Measurements from ENCODE around the gene DRD1. TPM values are rescaled to one million over a fixed set of nuclear protein-coding genes. Genes with fewer than 3 reads are reported as not detected.

Gene DRD1
- total and polyA plus RNA-seq, 2 of the 4 experiments (the other 2 are of a cell fraction): 0.18 to 0.19 TPM

DNA sequence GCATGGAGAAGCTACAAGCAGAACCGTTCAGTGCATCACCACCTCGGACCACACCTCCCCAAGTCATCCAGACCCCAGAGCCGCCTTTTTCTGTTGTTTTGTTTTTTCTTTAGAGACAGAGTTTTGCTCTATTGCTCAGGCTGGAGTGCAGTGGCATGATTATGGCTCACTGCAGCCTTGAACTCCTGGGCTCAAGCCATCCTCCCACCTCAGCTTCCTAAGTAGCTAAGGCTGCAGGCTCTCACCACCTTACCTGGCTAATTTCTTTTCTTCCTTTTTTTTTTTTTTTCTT lies 20.9 kb upstream of the DRD1 start:
- Histone ChIP-seq H2BK15ac (ENCODE audit: low read depth, low read length) (no peak overlapping the region), H4K91ac (ENCODE audit: insufficient read depth, low read depth, low read length) (no peak overlapping the region), H3K23ac (ENCODE audit: low read depth, low read length) (no peak overlapping the region), H2AK5ac (ENCODE audit: low read depth, low read length) (no peak overlapping the region), H2BK20ac (ENCODE audit: low read depth, low read length) (no peak overlapping the region), H3K18ac (ENCODE audit: low read depth, low read length) (no peak overlapping the region), H3K36me3 (ENCODE audit: control insufficient read depth, insufficient read depth, low read length) (no peaks in the 10 kb centered on the region), H3K4ac (ENCODE audit: low read depth, low read length) (no peak overlapping the region), H4K8ac (ENCODE audit: low read depth in 2 of 2, low read length in 2 of 2) (no peak overlapping the region), H3K56ac (ENCODE audit: extremely low read depth, insufficient read depth, low read length) (no peak overlapping the region), H3K27me3 (ENCODE audit: control insufficient read depth, insufficient read depth, low read length) (peaks cover 8% of the 10 kb centered on the region; the same call in 1 of the 2 replicates), H2AFZ (replicated peaks; ENCODE audit: low read length, poor library complexity) (no peak overlapping the region), H3K4me1 (ENCODE audit: control insufficient read depth, insufficient read depth, low read length) (peaks cover 2% of the 10 kb centered on the region; the same call in 1 of the 2 replicates), H3K9ac (ENCODE audit: low read depth, low read length) (no peak overlapping the region), H3K79me1 (ENCODE audit: low read depth in 1 of 2, low read length in 2 of 2) (no peaks in the 10 kb centered on the region), H2AK9ac (replicated peaks; ENCODE audit: low read depth, low read length, poor library complexity) (no peak overlapping the region), H3K4me2 (ENCODE audit: low read depth, low read length) (no peak overlapping the region), H3K9me1 (ENCODE audit: insufficient read depth, low read length) (no peaks in the 10 kb centered on the region), H2BK5ac (ENCODE audit: low read depth, low read length, poor library complexity, severe bottlenecking) (no peak overlapping the region), H3K9me3 (ENCODE audit: control insufficient read depth, insufficient read depth, low read length) (no peaks in the 10 kb centered on the region), H3K14ac (replicated peaks; ENCODE audit: low read depth, low read length) (no peak overlapping the region), H3K27ac (ENCODE audit: insufficient read depth, low read length) (no peak overlapping the region), H4K5ac (ENCODE audit: low read depth, low read length) (no peak overlapping the region), H2BK120ac (ENCODE audit: low read depth, low read length) (no peak overlapping the region), H4K20me1 (ENCODE audit: insufficient read depth, low read length) (no peaks in the 10 kb centered on the region), H3K4me3 (ENCODE audit: insufficient read depth, low read depth, low read length) (no peak overlapping the region)
- no CpG with 5 or more reads among the region's 3 CpGs for WGBS, 2 experiments (ENCODE audit: extremely low coverage in 2 of 2, insufficient read length in 1 of 2)
- ATAC-seq (ENCODE audit: low read depth) (no peak), DNase-seq (no peak)
- ChIA-PET CTCF (interaction anchor here (0.5 to 2.1 kb wide), 11 partner anchors 9 to 1417 kb away, joined by 3 to 16 read pairs (median 4); no protein-coding TSS in a partner anchor), POLR2A (ENCODE audit: unreplicated experiment) (no interaction called here)
- in situ Hi-C loops (cut with MboI; ENCODE audit: low sequenced_read_pairs) (no loop called here), dilution Hi-C loops (cut with HindIII; ENCODE audit: low sequenced_read_pairs, unreplicated experiment) (no loop called here), intact Hi-C loops (cut with micrococcal nuclease) (no loop called here)
- BruUV-seq (replicated peaks): no TSS peak
- TF ChIP-seq ELK1 (IDR thresholded peaks at IDR 0.05; ENCODE audit: borderline replicate concordance, low read depth, low read length) (no peak), CTCF (conservative IDR thresholded peaks at IDR 0.05; ENCODE audit: low read depth, low read length) (no peak), NFE2L2 (IDR thresholded peaks at IDR 0.05; ENCODE audit: low read depth, low read length) (no peak)

All from IMR-90 (cell line).